IPS DF 6.9 (cell line): ENCODE measurements around the gene FGD6.

Experiments used
- DNase-seq: peaks from one replicate; pipeline ENCODE4 v3.0.0-alpha.2; 2013; ENCODE audit warnings: low read depth, low spot score
- H3K27ac ChIP-seq: one replicate; pipeline ENCODE4 v1.5.1; 2013; ENCODE audit warnings: low read length, control low read depth
- H3K27me3 ChIP-seq: 2 replicates; pipeline ENCODE4 v1.6.1; 2013; ENCODE audit warnings: mild to moderate bottlenecking, low read length; ENCODE audit not compliant: control insufficient read depth, insufficient read depth
- H3K36me3 ChIP-seq: 2 replicates; pipeline ENCODE4 v1.6.1; 2013; ENCODE audit warnings: low read length; ENCODE audit not compliant: control insufficient read depth, insufficient read depth
- H3K4me1 ChIP-seq: 2 replicates; pipeline ENCODE4 v1.6.1; 2013; ENCODE audit warnings: low read length; ENCODE audit not compliant: control insufficient read depth, insufficient read depth
- H3K4me3 ChIP-seq: 2 replicates; pipeline ENCODE4 v1.5.1; 2013; ENCODE audit warnings: mild to moderate bottlenecking, low read length
- H3K9me3 ChIP-seq: 2 replicates; pipeline ENCODE4 v1.6.1; 2013; ENCODE audit warnings: low read length, inconsistent platforms; ENCODE audit not compliant: control insufficient read depth, insufficient read depth
- WGBS: extraction: QIAGEN DNeasy Blood & Tissue Kit; methylation state at CpG from one replicate; pipeline ENCODE4 v1.1.7; 2013; ENCODE audit warnings: mixed read lengths, missing lambda C conversion rate; ENCODE audit not compliant: insufficient read length, insufficient coverage; 5-methylcytosine and 5-hydroxymethylcytosine counted together

Gene FGD6

DNA sequence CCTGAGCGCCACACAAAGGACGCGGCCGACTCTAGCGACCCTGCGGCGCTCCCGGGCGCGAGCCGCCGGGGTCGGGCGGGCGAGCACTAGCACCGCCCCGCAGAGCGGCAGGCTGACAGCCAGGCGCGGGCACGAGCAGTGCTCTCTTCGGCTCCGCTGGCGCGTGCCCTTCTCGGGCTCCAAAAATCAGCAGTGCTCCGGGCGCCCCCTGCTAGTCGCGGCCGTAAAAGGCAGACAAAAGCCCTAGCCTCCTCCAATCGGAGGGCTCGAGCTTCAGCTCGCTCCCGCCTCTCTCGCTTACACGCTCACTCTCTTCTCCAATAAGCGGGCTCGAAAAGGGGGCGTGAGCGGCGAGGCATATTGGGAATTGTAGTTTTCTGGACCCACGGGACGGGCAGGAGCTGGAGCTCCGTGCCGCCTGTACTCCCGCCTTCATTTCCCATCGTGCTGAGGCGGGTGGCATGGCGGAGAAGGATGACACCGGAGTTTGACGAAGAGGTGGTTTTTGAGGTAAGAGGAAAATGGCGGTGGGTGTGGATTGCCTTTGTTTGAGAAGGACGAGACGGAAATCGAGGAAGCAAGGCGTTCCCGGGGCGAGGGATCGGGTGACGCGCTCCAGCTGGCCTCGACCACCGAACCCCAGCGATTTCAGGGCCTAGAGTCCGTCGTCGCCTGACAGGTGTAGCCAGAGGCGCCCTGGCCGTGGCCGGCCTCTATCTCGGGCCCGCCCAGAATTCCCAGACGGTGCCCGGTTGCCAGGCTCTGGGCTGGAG lies at the start of gene FGD6, which contains the start of gene VEZT:
TSS of gene FGD6 (minus strand) at position 91 of the 773 bp plus-strand sequence. CDS start 227 bp downstream, outside the sequence.
TSS of gene VEZT (plus strand) at position 431 of the 773 bp plus-strand sequence. CDS start at position 475, 44 bp downstream.
- no CpG with 5 or more reads among the region's 75 CpGs for WGBS
- no peaks in the 10 kb centered on the region for H3K27me3 ChIP-seq
- no peaks in the 10 kb centered on the region for H3K36me3 ChIP-seq
- peak within 1 kb of the TSS; percentile 91 for H3K4me3 ChIP-seq
- DNase-seq, result peak; percentile 97
- peaks cover 1% of the 10 kb centered on the region for H3K4me1 ChIP-seq
- no peaks in the 10 kb centered on the region for H3K9me3 ChIP-seq
- H3K27ac ChIP-seq, result no peak within 1 kb of the TSS

DNA sequence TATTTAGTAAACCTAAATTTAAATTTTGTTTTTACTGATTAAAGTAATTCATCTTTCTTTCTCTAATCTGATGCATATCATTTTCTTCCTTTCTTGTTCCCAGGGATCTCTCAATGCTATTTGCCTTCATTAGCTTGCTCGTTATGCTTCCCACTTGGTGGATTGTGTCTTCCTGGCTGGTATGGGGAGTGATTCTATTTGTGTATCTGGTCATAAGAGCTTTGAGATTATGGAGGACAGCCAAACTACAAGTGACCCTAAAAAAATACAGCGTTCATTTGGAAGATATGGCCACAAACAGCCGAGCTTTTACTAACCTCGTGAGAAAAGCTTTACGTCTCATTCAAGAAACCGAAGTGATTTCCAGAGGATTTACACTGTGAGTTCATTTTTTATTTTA lies 49.0 kb upstream of the FGD6 start:
- no peaks in the 10 kb centered on the region for H3K4me1 ChIP-seq
- no peaks in the 10 kb centered on the region for H3K36me3 ChIP-seq
- no peak for DNase-seq
- no peak overlapping the region for H3K4me3 ChIP-seq
- no peak overlapping the region for H3K27ac ChIP-seq
- no peaks in the 10 kb centered on the region for H3K27me3 ChIP-seq
- no peaks in the 10 kb centered on the region for H3K9me3 ChIP-seq
- WGBS, result no CpG with 5 or more reads among the region's 6 CpGs

DNA sequence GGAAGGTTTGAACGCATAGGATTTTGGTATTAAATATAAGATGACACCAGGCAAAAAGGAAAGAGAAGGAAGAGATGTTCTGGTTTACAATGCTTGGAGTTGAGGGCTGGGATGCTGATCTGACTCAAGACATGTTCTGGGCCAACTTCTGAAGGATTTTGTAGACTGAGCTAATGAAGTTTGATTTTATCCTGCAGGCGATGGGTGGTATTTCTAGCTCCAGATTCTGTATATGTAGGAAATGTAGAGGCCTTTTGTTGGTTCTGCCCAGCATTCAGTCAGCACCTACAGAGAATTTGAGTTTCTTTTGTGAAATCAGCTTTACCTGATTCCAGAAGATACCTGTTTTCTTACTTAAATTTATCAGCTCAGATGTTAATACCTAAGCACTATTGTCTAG lies 48.5 kb upstream of the FGD6 start:
- H3K27me3 ChIP-seq, result no peaks in the 10 kb centered on the region
- H3K36me3 ChIP-seq, result no peaks in the 10 kb centered on the region
- DNase-seq, result no peak

DNA sequence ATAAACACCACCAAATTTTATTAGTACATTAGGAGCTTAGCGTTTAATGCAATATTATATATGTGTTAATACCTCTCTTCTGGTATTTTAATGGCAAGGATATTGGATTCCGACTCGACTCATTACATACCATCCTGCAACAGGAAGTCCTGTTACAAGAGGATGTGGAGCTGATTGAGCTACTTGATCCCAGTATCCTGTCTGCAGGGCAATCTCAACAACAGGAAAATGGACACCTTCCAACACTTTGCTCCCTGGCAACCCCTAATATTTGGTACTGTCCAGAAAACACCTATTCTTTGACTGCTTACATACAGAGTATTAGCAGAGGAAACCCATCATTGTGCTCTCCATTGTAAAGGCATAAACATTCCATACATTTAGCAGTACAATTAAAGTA lies 45.5 kb upstream of the FGD6 start:
- Histone ChIP-seq H3K27me3 (no peaks in the 10 kb centered on the region), H3K27ac (no peak overlapping the region), H3K36me3 (no peaks in the 10 kb centered on the region)

More for the DNA sequence above, 48.5 kb upstream of the FGD6 start:
- WGBS, result no CpG with 5 or more reads among the region's 2 CpGs
- Histone ChIP-seq H3K9me3 (no peaks in the 10 kb centered on the region), H3K4me3 (no peak overlapping the region), H3K4me1 (no peaks in the 10 kb centered on the region), H3K27ac (no peak overlapping the region)

DNA sequence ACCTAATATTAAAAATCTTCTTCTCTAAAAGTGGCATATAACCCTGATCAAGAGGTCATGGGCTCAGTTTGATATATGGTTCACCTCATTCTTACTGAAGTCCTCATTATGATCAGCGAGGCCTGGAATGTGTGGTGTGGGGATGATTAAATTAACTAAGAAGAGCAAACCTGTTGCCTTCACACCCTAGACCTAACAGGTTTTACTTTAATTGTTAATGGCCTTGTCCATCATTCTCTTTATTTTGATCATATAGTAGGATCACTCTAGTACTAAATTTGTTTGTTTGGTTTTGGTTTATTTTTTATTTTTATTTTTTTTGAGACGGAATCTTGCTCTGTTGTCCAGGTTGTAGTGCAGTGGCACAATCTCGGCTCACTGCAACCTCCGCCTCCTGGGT lies 43.8 kb upstream of the FGD6 start:
- no peaks in the 10 kb centered on the region for H3K27me3 ChIP-seq
- H3K9me3 ChIP-seq, result no peaks in the 10 kb centered on the region
- no CpG with 5 or more reads among the region's 4 CpGs for WGBS
- no peak for DNase-seq
- H3K4me3 ChIP-seq, result no peak overlapping the region
- no peaks in the 10 kb centered on the region for H3K36me3 ChIP-seq
- H3K27ac ChIP-seq, result no peak overlapping the region
- H3K4me1 ChIP-seq, result no peaks in the 10 kb centered on the region

More for the DNA sequence above, 45.5 kb upstream of the FGD6 start:
- no peaks in the 10 kb centered on the region for H3K4me1 ChIP-seq
- no peaks in the 10 kb centered on the region for H3K9me3 ChIP-seq
- no peak for DNase-seq
- no peak overlapping the region for H3K4me3 ChIP-seq
- WGBS, result no CpG with 5 or more reads among the region's 3 CpGs

DNA sequence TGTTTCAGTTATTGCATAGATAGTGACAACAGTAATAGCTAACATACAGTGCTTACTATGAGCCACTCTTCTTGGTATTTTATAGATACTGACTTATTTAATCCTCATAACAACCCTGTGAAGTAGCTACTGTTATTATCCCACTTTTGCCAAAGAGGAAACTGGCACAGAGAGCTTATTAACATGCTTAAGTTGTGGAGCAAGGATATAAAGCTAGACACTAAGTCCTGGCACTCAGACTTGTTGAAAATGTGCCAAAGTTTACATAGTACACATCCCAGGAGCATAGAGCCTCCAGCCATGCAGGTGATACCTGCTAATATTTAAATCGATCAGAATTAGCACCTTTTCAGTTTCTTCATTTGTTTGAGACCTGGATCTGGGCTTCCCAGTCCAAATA lies 42.1 kb upstream of the FGD6 start:
- WGBS, result no CpG with 5 or more reads among the region's 1 CpG
- DNase-seq, result no peak

DNA sequence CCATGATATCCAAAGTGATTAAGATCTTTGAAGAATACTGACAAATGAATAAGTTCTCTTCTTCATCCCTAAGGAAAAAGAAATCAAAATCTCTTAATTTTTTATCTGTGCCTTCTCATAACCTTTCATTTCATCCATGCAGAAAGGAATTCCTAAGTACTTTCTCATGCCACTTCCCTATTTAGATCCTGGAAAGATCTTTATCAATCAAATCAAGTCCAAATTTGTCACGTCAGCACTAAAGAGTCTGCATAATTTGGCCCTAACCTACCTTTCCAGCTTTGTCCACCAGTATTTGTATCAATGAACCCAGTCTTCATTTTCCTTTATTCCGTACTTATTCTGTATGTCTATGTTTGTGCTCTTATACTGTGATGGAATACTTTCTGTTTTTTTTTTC lies 41.5 kb upstream of the FGD6 start:
- DNase-seq, result no peak
- Histone ChIP-seq H3K27ac (no peak overlapping the region), H3K4me3 (no peak overlapping the region), H3K4me1 (no peaks in the 10 kb centered on the region), H3K9me3 (no peaks in the 10 kb centered on the region), H3K27me3 (no peaks in the 10 kb centered on the region), H3K36me3 (no peaks in the 10 kb centered on the region)
- WGBS, result no CpG with 5 or more reads among the region's 2 CpGs

More for the DNA sequence above, 42.1 kb upstream of the FGD6 start:
- Histone ChIP-seq H3K4me1 (no peaks in the 10 kb centered on the region), H3K4me3 (no peak overlapping the region), H3K27me3 (no peaks in the 10 kb centered on the region), H3K36me3 (no peaks in the 10 kb centered on the region), H3K27ac (no peak overlapping the region), H3K9me3 (no peaks in the 10 kb centered on the region)

DNA sequence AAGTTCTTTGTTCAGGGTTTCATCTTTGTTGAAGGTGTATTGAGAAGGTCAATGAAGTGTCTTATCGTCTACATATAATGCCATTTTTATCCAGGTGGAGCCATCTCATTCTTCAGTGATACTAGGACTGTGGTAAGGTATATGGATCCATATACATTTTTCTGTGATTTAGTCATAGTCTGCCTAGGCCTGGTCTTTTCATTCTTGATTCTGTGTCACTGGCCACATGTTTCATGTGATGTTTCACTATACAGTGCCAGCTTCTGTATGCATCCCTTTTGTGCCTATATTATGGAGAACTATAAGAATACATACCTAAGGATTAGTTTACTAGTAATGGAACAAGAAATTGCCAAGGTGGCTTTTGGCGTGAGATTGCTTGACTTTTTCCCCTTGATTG lies 40.9 kb upstream of the FGD6 start:
- no peak for DNase-seq
- Histone ChIP-seq H3K27me3 (no peaks in the 10 kb centered on the region), H3K36me3 (no peaks in the 10 kb centered on the region), H3K9me3 (no peaks in the 10 kb centered on the region), H3K27ac (no peak overlapping the region), H3K4me1 (no peaks in the 10 kb centered on the region), H3K4me3 (no peak overlapping the region)
- no CpG with 5 or more reads among the region's 2 CpGs for WGBS

DNA sequence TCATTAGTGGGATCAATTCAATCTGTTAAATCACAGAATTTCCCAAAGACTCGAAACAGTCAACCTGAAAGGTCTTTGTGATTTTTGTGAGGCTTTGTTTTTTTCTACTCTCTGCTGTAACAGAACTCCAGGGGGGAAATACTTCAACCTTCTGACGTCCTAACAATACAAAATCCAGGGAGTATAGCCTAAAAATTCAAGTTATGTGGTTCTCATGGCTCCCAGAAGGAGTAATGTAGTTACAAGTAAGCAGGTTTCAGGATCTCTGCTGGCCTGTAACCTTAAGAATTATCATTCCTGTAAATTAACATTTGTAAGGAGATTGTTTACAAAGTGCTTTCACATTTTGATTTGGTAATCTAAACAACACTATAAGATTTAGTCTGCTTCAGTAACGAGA lies 40.3 kb upstream of the FGD6 start:
- H3K4me3 ChIP-seq, result no peak overlapping the region
- H3K36me3 ChIP-seq, result no peaks in the 10 kb centered on the region
- H3K27me3 ChIP-seq, result no peaks in the 10 kb centered on the region
- no peak for DNase-seq
- no peaks in the 10 kb centered on the region for H3K4me1 ChIP-seq
- H3K9me3 ChIP-seq, result no peaks in the 10 kb centered on the region
- WGBS, result no CpG with 5 or more reads among the region's 3 CpGs
- no peak overlapping the region for H3K27ac ChIP-seq

DNA sequence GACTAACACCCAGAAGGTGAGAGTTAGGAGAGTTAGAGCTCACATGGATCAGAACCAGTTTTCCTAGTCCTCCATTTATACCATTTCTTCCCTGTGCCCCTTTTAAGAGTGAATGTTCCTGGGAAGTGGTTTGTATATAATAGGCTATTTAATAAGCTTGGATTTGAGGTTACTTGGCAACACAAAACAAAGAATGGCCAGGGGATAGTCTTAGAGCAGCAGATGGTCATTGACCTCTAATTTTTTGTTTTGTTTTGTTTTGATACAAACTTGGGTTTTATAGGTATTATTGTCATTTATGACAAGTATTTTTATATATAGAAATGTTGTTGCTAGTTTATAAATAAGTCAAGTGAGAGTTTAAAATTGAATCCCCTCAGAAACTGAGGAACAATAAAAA lies 36.1 kb upstream of the FGD6 start:
- no peaks in the 10 kb centered on the region for H3K27me3 ChIP-seq
- no peak overlapping the region for H3K27ac ChIP-seq
- H3K4me3 ChIP-seq, result no peak overlapping the region
- no peaks in the 10 kb centered on the region for H3K36me3 ChIP-seq
- no peak for DNase-seq
- H3K4me1 ChIP-seq, result no peaks in the 10 kb centered on the region
- no peaks in the 10 kb centered on the region for H3K9me3 ChIP-seq
